ENCODE results near the gene TMEM108.

- TF ChIP-seq CTCF (IDR thresholded peaks at IDR 0.05) (no peak), POLR2A (IDR thresholded peaks at IDR 0.05) (no peak)
Measured at GRCh38 chr3:133256787-133257483, 218.7 kb downstream of the TMEM108 start.
